B cell (primary cell): ENCODE measurements around the gene ZNF362. TPM values are rescaled to one million over a fixed set of nuclear protein-coding genes. Genes with fewer than 3 reads are reported as not detected.

Experiments used
- ATAC-seq: fragments of 200-7000 bp; cut with Tn5 transposase; one replicate; pipeline ENCODE4 v1.10.0; 2021; ENCODE audit warnings: low read depth, mild to moderate bottlenecking, moderate number of reproducible peaks, moderate library complexity
- CTCF ChIA-PET: fragments of 350-600 bp; sonication (Branson Sonifier 250); formaldehyde crosslinking; loops from one replicate; lab custom pipeline; 2021; ENCODE audit warnings: antibody characterized with exemption, inconsistent platforms; lab: Charles Lee
- POLR2A ChIA-PET: fragments of 350-600 bp; sonication (Branson Sonifier 250); formaldehyde crosslinking; loops from one replicate; lab custom pipeline; 2021; ENCODE audit warnings: antibody characterized with exemption; lab: Charles Lee
- DNase-seq: peaks from one replicate; pipeline ENCODE4 v3.0.0; 2013
- H2AFZ ChIP-seq: 2 replicates; pipeline ENCODE4 v1.6.1; 2012; ENCODE audit warnings: mild to moderate bottlenecking, low read depth, low read length; ENCODE audit not compliant: insufficient read depth, poor library complexity, severe bottlenecking
- H3K27ac ChIP-seq, 2 donors: 1 replicate in 1 of 2; 2 replicates in 1 of 2; pipeline ENCODE4 v1.5.1; 2012 to 2013; ENCODE audit warnings: low read length in 2 of 2, mild to moderate bottlenecking in 2 of 2, moderate library complexity in 1 of 2
- H3K27me3 ChIP-seq, 4 experiments: fragments of 200-600 bp in 1 of 4; sonication (generic) in 1 of 4; replicated peaks in 1 of 4; 1 replicate in 2 of 4; 2 replicates in 2 of 4; pipeline versions ENCODE4 v1.6.1 to v1.7.0; 2013 to 2016; ENCODE audit warnings: low read length in 3 of 4, mild to moderate bottlenecking in 2 of 4, mixed read lengths in 1 of 4, moderate library complexity in 1 of 4; ENCODE audit not compliant: insufficient read depth in 4 of 4, control insufficient read depth in 3 of 4; ENCODE audit errors: control extremely low read depth in 1 of 4
- H3K36me3 ChIP-seq, 2 experiments: replicated peaks in 1 of 2; 1 replicate in 1 of 2; 2 replicates in 1 of 2; pipeline versions ENCODE4 v1.6.1 to v1.7.1; 2013; ENCODE audit warnings: low read length in 1 of 2; ENCODE audit not compliant: insufficient read depth in 2 of 2, control insufficient read depth in 1 of 2; ENCODE audit errors: control extremely low read depth in 1 of 2, extremely low read depth in 1 of 2
- H3K4me1 ChIP-seq, 2 donors: fragments of 200-600 bp in 1 of 2; sonication (generic) in 1 of 2; 1 replicate in 1 of 2; 2 replicates in 1 of 2; pipeline versions ENCODE4 v1.5.1 to v1.6.1; 2013 to 2017; ENCODE audit warnings: low read length in 2 of 2; ENCODE audit not compliant: control insufficient read depth in 2 of 2, insufficient read depth in 2 of 2
- H3K4me2 ChIP-seq: replicated peaks from 2 replicates; pipeline ENCODE3; 2012; ENCODE audit warnings: mild to moderate bottlenecking, low read depth, low read length; ENCODE audit not compliant: poor library complexity, severe bottlenecking
- H3K4me3 ChIP-seq, 5 experiments: fragments of 200-600 bp in 1 of 5; sonication (generic) in 1 of 5; 1 replicate in 3 of 5; 2 replicates in 2 of 5; pipeline versions ENCODE4 v1.5.1 to v1.7.0; 2011 to 2016; ENCODE audit warnings: low read length in 4 of 5, mild to moderate bottlenecking in 4 of 5, low read depth in 2 of 5, control low read depth in 1 of 5, moderate library complexity in 1 of 5; ENCODE audit not compliant: insufficient read depth in 1 of 5; ENCODE audit errors: control extremely low read depth in 1 of 5, extremely low read depth in 1 of 5
- H3K79me2 ChIP-seq: fragments of 200-600 bp; sonication (generic); one replicate; pipeline ENCODE4 v1.6.0; 2016; ENCODE audit warnings: low read length; ENCODE audit not compliant: control insufficient read depth, insufficient read depth
- H3K9ac ChIP-seq: fragments of 200-600 bp; sonication (generic); 2 replicates; pipeline ENCODE4 v1.6.1; 2017; ENCODE audit warnings: mild to moderate bottlenecking, low read length, moderate library complexity
- H3K9me3 ChIP-seq, 3 donors: one replicate each; pipeline versions ENCODE4 v1.6.1 to v1.7.1; 2013; ENCODE audit warnings: low read length in 2 of 3; ENCODE audit not compliant: control insufficient read depth in 2 of 3, insufficient read depth in 1 of 3; ENCODE audit errors: control extremely low read depth in 1 of 3
- H4K20me1 ChIP-seq: 2 replicates; pipeline ENCODE4 v1.6.0; 2012; ENCODE audit warnings: mild to moderate bottlenecking, low read length; ENCODE audit not compliant: insufficient read depth, control insufficient read depth, poor library complexity, severe bottlenecking
- H3K27ac Mint-ChIP-seq: one replicate; pipeline ENCODE4 v1.8.0; 2021; ENCODE audit warnings: mixed read lengths
- H3K27me3 Mint-ChIP-seq: one replicate; pipeline ENCODE4 v1.8.0; 2021; ENCODE audit warnings: mixed read lengths
- H3K4me1 Mint-ChIP-seq: one replicate; pipeline ENCODE4 v1.8.0; 2021; ENCODE audit warnings: mixed read lengths
- H3K4me3 Mint-ChIP-seq: one replicate; pipeline ENCODE4 v1.8.0; 2021; ENCODE audit warnings: mixed read lengths
- H3K9me3 Mint-ChIP-seq: one replicate; pipeline ENCODE4 v1.8.0; 2022; ENCODE audit warnings: mixed read lengths; ENCODE audit not compliant: insufficient read depth
- EZH2 ChIP-seq: IDR thresholded peaks from 2 replicates; pipeline ENCODE4 v1.6.1; 2012; ENCODE audit warnings: borderline replicate concordance, low read depth, mild to moderate bottlenecking, moderate library complexity, low read length; ENCODE audit not compliant: insufficient read depth, poor library complexity, severe bottlenecking
- WGBS: methylation state at CpG from one replicate; pipeline ENCODE4 v1.1.5; 2013; ENCODE audit warnings: missing lambda C conversion rate; ENCODE audit not compliant: insufficient coverage; 5-methylcytosine and 5-hydroxymethylcytosine counted together
- intact Hi-C: fragments of 100-400 bp; cut with micrococcal nuclease; formaldehyde crosslinking; loops from one replicate; pipeline ENCODE4 v1.10.0; 2022
- polyA plus RNA-seq: library from polyadenylated mRNA; depleted of rRNA; stranded (reverse); fragments of >200 nt; gene quantifications from 2 replicates; pipeline ENCODE4 v1.2.3, GENCODE V29; 2012
- total RNA-seq, 2 donors: library from RNA; stranded (reverse); fragments of 120-200 nt in 1 of 2; gene quantifications; 1 replicate in 1 of 2; 2 replicates in 1 of 2; pipeline versions ENCODE4 v1.2.3 to v1.2.4, GENCODE V29; 2013 to 2022
- TF ChIP-seq, protein P1 (sequence below): fragments of 200-600 bp; IDR thresholded peaks from one replicate; pipeline ENCODE4 v1.8.0; 2022; ENCODE audit warnings: antibody characterized with exemption, mild to moderate bottlenecking

Gene ZNF362
- total and polyA plus RNA-seq, 2 donors (not counting 1 experiment from before 2014, with no cell fraction given): 14.0 to 20.4 TPM

DNA sequence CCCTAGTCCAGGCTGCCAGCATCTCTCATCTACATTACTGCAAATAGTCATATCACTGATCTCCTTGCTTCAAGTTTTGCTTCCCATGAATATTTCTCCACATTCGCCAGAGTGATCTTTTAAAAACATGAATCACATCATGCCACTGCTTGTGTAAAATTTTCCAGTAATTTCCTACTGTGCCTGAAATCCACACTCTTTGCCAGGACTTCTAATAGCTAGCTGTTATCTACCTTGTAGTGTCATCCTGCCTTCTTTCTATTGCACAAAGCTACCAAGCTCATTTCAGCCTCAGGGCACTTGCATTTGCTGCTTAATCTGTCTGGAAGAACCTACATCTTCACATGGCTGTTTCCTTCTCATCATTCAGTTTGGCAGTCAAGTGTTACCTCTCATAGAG is 33.9 kb upstream of the ZNF362 start:
- no peak overlapping the region for H2AFZ ChIP-seq
- TF ChIP-seq, protein P1, sequence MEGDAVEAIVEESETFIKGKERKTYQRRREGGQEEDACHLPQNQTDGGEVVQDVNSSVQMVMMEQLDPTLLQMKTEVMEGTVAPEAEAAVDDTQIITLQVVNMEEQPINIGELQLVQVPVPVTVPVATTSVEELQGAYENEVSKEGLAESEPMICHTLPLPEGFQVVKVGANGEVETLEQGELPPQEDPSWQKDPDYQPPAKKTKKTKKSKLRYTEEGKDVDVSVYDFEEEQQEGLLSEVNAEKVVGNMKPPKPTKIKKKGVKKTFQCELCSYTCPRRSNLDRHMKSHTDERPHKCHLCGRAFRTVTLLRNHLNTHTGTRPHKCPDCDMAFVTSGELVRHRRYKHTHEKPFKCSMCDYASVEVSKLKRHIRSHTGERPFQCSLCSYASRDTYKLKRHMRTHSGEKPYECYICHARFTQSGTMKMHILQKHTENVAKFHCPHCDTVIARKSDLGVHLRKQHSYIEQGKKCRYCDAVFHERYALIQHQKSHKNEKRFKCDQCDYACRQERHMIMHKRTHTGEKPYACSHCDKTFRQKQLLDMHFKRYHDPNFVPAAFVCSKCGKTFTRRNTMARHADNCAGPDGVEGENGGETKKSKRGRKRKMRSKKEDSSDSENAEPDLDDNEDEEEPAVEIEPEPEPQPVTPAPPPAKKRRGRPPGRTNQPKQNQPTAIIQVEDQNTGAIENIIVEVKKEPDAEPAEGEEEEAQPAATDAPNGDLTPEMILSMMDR: no peak
- TF ChIP-seq EZH2: no peak
- Mint-ChIP-seq H3K4me3 (no peak overlapping the region), H3K27ac (no peak overlapping the region), H3K27me3 (peaks cover 33% of the 10 kb centered on the region), H3K9me3 (peaks cover 15% of the 10 kb centered on the region), H3K4me1 (peaks cover 3% of the 10 kb centered on the region)
- ChIA-PET CTCF (interaction anchor here (1.5 kb wide), 1 partner anchor 95 kb away, joined by 3 read pairs; no protein-coding TSS in a partner anchor), POLR2A (no interaction called here)
- 100% methylated on average over 1 of the region's 1 CpG for WGBS
- no peaks in the 10 kb centered on the region for H4K20me1 ChIP-seq
- no peaks in the 10 kb centered on the region for H3K36me3 ChIP-seq
- no peak overlapping the region for H3K27ac ChIP-seq
- peaks cover 4 to 6% of the 10 kb centered on the region in 2 donors for H3K4me1 ChIP-seq
- H3K4me2 ChIP-seq: no peak overlapping the region
- ATAC-seq (no peak), DNase-seq (no peak)
- peaks cover 1 to 5% (median 5%) of the 10 kb centered on the region in 3 donors for H3K9me3 ChIP-seq
- H3K4me3 ChIP-seq: no peak overlapping the region
- no peaks in the 10 kb centered on the region for H3K79me2 ChIP-seq
- intact Hi-C loops: no loop called here
- H3K27me3 ChIP-seq: peaks cover 0 to 5% (median 1%) of the 10 kb centered on the region in 4 experiments
- H3K9ac ChIP-seq: no peak overlapping the region

DNA sequence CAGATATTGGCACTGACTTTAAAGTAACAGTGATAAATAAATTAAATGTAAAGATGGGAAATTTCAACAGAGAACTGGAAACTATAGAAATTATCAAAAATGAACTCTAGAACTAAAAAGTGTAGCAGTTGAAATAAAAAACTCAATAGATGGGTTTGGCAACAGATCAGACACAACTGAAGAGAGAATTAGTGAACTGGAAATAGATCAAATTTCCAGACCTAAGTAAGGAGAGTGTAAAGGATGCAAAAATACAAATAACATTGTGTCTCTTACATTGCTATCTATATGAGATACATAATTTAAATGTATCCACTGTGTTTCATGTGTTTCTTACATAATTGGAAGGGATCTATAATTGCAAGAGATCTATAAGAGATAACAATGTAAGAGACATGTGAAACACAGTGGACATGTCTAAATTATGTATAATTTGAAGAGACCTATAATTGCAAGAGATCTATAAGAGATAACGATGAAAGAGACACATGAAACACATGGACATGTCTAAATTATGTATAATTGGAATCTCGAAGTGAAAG is 32.1 kb upstream of the ZNF362 start:
- WGBS: 60% methylated on average over 1 of the region's 2 CpGs
- Histone ChIP-seq H3K27me3 (peaks cover 0 to 13% (median 1%) of the 10 kb centered on the region in 4 experiments), H4K20me1 (no peaks in the 10 kb centered on the region), H3K79me2 (no peaks in the 10 kb centered on the region), H3K4me3 (no peak overlapping the region), H3K27ac (no peak overlapping the region), H3K4me1 (peaks cover 0 to under 1% of the 10 kb centered on the region in 2 donors), H2AFZ (no peak overlapping the region), H3K9me3 (peaks cover 1 to 5% (median 5%) of the 10 kb centered on the region in 3 donors), H3K4me2 (no peak overlapping the region), H3K36me3 (no peaks in the 10 kb centered on the region), H3K9ac (no peak overlapping the region)
- ChIA-PET POLR2A (no interaction called here), CTCF (no interaction called here)
- peaks cover 46% of the 10 kb centered on the region for H3K27me3 Mint-ChIP-seq
- intact Hi-C loops: no loop called here
- H3K4me1 Mint-ChIP-seq: no peaks in the 10 kb centered on the region
- H3K9me3 Mint-ChIP-seq: peaks cover 15% of the 10 kb centered on the region
- H3K27ac Mint-ChIP-seq: no peak overlapping the region
- H3K4me3 Mint-ChIP-seq: no peak overlapping the region
- no peak for DNase-seq
- ATAC-seq: no peak
- TF ChIP-seq, protein P1: no peak
- TF ChIP-seq EZH2: no peak
